ENCODE results near the gene FBXO11. TPM values are rescaled to one million over a fixed set of nuclear protein-coding genes. Genes with fewer than 3 reads are reported as not detected.

The FBXO11 gene
- total RNA-seq, 1 experiment from 2014 or later: 43.8 TPM

DNA sequence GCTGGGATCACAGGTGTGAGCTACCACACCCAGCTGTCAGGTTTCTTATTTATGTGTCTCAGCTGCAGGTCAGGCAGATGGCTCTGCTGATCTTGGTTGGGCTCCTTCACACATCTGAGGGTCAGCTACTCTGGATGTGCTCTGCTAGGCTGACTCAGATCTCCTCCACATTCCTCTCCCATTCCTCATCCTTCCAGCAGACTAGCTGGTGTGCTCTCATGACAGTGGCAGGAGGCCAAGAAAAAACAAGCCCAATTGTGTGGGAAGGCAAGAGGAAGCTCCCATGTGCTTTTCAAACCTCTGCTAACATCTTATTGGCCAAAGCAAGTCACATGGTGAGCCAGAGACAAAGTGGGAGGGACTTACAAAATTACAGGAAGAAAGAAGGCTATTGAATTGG is 135.1 kb downstream of the FBXO11 start:
- DNase-seq (ENCODE audit: low spot score) (no peak), ATAC-seq (no peak)
- H3K4me3 Mint-ChIP-seq: no peak overlapping the region
- peaks cover 6% of the 10 kb centered on the region for H3K9me3 Mint-ChIP-seq
- H3K4me1 Mint-ChIP-seq: peaks cover 16% of the 10 kb centered on the region
- ChIA-PET CTCF (interaction anchor here (0.6 to 1.1 kb wide), 3 partner anchors 14 to 255 kb away, joined by 3 read pairs; no protein-coding TSS in a partner anchor), POLR2A (interaction anchor here (0.6 kb wide), 1 partner anchor 310 kb away, joined by 3 read pairs; no protein-coding TSS in a partner anchor)
- peak overlapping the region; percentile 55; the same call in 1 of the 2 replicates for H3K27ac Mint-ChIP-seq
- no peaks in the 10 kb centered on the region for H3K27me3 Mint-ChIP-seq (ENCODE audit: low read depth)
- TF ChIP-seq, protein P1, sequence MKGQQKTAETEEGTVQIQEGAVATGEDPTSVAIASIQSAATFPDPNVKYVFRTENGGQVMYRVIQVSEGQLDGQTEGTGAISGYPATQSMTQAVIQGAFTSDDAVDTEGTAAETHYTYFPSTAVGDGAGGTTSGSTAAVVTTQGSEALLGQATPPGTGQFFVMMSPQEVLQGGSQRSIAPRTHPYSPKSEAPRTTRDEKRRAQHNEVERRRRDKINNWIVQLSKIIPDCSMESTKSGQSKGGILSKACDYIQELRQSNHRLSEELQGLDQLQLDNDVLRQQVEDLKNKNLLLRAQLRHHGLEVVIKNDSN (CRISPR knock-in tag; IDR thresholded peaks at IDR 0.05): peak; percentile 59; the same call in 1 of the 2 replicates
- TF ChIP-seq, protein P2, sequence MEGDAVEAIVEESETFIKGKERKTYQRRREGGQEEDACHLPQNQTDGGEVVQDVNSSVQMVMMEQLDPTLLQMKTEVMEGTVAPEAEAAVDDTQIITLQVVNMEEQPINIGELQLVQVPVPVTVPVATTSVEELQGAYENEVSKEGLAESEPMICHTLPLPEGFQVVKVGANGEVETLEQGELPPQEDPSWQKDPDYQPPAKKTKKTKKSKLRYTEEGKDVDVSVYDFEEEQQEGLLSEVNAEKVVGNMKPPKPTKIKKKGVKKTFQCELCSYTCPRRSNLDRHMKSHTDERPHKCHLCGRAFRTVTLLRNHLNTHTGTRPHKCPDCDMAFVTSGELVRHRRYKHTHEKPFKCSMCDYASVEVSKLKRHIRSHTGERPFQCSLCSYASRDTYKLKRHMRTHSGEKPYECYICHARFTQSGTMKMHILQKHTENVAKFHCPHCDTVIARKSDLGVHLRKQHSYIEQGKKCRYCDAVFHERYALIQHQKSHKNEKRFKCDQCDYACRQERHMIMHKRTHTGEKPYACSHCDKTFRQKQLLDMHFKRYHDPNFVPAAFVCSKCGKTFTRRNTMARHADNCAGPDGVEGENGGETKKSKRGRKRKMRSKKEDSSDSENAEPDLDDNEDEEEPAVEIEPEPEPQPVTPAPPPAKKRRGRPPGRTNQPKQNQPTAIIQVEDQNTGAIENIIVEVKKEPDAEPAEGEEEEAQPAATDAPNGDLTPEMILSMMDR (IDR thresholded peaks at IDR 0.05): no peak
- TF ChIP-seq, protein P3, sequence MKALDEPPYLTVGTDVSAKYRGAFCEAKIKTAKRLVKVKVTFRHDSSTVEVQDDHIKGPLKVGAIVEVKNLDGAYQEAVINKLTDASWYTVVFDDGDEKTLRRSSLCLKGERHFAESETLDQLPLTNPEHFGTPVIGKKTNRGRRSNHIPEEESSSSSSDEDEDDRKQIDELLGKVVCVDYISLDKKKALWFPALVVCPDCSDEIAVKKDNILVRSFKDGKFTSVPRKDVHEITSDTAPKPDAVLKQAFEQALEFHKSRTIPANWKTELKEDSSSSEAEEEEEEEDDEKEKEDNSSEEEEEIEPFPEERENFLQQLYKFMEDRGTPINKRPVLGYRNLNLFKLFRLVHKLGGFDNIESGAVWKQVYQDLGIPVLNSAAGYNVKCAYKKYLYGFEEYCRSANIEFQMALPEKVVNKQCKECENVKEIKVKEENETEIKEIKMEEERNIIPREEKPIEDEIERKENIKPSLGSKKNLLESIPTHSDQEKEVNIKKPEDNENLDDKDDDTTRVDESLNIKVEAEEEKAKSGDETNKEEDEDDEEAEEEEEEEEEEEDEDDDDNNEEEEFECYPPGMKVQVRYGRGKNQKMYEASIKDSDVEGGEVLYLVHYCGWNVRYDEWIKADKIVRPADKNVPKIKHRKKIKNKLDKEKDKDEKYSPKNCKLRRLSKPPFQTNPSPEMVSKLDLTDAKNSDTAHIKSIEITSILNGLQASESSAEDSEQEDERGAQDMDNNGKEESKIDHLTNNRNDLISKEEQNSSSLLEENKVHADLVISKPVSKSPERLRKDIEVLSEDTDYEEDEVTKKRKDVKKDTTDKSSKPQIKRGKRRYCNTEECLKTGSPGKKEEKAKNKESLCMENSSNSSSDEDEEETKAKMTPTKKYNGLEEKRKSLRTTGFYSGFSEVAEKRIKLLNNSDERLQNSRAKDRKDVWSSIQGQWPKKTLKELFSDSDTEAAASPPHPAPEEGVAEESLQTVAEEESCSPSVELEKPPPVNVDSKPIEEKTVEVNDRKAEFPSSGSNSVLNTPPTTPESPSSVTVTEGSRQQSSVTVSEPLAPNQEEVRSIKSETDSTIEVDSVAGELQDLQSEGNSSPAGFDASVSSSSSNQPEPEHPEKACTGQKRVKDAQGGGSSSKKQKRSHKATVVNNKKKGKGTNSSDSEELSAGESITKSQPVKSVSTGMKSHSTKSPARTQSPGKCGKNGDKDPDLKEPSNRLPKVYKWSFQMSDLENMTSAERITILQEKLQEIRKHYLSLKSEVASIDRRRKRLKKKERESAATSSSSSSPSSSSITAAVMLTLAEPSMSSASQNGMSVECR (CRISPR knock-in tag; IDR thresholded peaks at IDR 0.05; ENCODE audit: borderline replicate concordance): no peak
- TF ChIP-seq, protein P4, sequence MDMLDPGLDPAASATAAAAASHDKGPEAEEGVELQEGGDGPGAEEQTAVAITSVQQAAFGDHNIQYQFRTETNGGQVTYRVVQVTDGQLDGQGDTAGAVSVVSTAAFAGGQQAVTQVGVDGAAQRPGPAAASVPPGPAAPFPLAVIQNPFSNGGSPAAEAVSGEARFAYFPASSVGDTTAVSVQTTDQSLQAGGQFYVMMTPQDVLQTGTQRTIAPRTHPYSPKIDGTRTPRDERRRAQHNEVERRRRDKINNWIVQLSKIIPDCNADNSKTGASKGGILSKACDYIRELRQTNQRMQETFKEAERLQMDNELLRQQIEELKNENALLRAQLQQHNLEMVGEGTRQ (CRISPR knock-in tag; IDR thresholded peaks at IDR 0.05): peak; percentile 77
- 0 out of 2 replicates have a peak, but pooled peaks have one; percentile 11 for TF ChIP-seq NFYB (CRISPR knock-in tag; conservative IDR thresholded peaks at IDR 0.05; ENCODE audit: low read depth)
- no peak for TF ChIP-seq GABPB1 (CRISPR knock-in tag; IDR thresholded peaks at IDR 0.05)
- peaks cover 5% of the 10 kb centered on the region for H3K36me3 Mint-ChIP-seq

DNA sequence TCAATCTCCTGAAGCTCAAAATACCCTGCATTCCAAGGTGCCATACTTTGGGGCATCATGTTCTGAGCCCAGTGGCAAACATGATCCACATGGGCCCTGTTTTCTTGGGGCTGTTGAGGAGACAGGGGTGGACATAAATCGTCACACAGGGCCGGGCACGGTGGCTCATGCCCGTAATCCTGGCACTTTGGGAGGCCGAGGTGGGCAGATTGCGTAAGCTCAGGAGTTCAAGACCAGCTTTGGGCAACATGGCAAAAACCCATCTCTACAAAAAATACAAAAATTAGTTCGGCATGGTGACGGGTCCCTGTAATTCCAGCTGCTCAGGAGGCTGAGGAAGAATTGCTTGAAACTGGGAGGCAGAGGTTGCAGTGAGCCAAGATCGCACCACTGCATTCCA is 137.0 kb downstream of the FBXO11 start:
- peaks cover 5% of the 10 kb centered on the region for H3K36me3 Mint-ChIP-seq
- H3K27ac Mint-ChIP-seq: no peak overlapping the region
- CTCF ChIA-PET: interaction anchor here (2.5 kb wide), 1 partner anchor 14 kb away, joined by 16 read pairs; the partner anchor contains the start of gene MSH6
- H3K4me1 Mint-ChIP-seq: peaks cover 24% of the 10 kb centered on the region
- TF ChIP-seq, protein P5, sequence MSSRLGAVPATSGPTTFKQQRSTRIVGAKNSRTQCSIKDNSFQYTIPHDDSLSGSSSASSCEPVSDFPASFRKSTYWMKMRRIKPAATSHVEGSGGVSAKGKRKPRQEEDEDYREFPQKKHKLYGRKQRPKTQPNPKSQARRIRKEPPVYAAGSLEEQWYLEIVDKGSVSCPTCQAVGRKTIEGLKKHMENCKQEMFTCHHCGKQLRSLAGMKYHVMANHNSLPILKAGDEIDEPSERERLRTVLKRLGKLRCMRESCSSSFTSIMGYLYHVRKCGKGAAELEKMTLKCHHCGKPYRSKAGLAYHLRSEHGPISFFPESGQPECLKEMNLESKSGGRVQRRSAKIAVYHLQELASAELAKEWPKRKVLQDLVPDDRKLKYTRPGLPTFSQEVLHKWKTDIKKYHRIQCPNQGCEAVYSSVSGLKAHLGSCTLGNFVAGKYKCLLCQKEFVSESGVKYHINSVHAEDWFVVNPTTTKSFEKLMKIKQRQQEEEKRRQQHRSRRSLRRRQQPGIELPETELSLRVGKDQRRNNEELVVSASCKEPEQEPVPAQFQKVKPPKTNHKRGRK (CRISPR knock-in tag; IDR thresholded peaks at IDR 0.05; ENCODE audit: borderline replicate concordance): no peak
- TF ChIP-seq, protein P6, sequence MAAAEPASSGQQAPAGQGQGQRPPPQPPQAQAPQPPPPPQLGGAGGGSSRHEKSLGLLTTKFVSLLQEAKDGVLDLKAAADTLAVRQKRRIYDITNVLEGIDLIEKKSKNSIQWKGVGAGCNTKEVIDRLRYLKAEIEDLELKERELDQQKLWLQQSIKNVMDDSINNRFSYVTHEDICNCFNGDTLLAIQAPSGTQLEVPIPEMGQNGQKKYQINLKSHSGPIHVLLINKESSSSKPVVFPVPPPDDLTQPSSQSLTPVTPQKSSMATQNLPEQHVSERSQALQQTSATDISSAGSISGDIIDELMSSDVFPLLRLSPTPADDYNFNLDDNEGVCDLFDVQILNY (CRISPR knock-in tag; IDR thresholded peaks at IDR 0.05): no peak
- TF ChIP-seq ZNF219 (CRISPR knock-in tag; IDR thresholded peaks at IDR 0.05; ENCODE audit: borderline replicate concordance) (no peak), CREM (CRISPR knock-in tag; IDR thresholded peaks at IDR 0.05) (no peak), TP53 (CRISPR knock-in tag; IDR thresholded peaks at IDR 0.05) (no peak)
- TF ChIP-seq, protein P7, sequence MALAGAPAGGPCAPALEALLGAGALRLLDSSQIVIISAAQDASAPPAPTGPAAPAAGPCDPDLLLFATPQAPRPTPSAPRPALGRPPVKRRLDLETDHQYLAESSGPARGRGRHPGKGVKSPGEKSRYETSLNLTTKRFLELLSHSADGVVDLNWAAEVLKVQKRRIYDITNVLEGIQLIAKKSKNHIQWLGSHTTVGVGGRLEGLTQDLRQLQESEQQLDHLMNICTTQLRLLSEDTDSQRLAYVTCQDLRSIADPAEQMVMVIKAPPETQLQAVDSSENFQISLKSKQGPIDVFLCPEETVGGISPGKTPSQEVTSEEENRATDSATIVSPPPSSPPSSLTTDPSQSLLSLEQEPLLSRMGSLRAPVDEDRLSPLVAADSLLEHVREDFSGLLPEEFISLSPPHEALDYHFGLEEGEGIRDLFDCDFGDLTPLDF (CRISPR knock-in tag; IDR thresholded peaks at IDR 0.05): no peak
- DNase-seq (ENCODE audit: low spot score) (no peak), ATAC-seq (no peak)
- peaks cover 6% of the 10 kb centered on the region for H3K9me3 Mint-ChIP-seq
- POLR2A ChIA-PET: no interaction called here
- H3K4me3 Mint-ChIP-seq: no peak overlapping the region
- H3K27me3 Mint-ChIP-seq (ENCODE audit: low read depth): no peaks in the 10 kb centered on the region
